GM12891 (cell line): Measurements from ENCODE around the gene OST4.

Experiments used
- POLR2A ChIP-seq: IDR thresholded peaks from 2 replicates; pipeline ENCODE4 v1.6.1; 2011; ENCODE audit warnings: low read depth, low read length, control low read depth
- POLR2AphosphoS5 ChIP-seq: IDR thresholded peaks from 2 replicates; pipeline ENCODE4 v1.6.1; 2011; ENCODE audit warnings: low read depth, low read length, control low read depth

DNA sequence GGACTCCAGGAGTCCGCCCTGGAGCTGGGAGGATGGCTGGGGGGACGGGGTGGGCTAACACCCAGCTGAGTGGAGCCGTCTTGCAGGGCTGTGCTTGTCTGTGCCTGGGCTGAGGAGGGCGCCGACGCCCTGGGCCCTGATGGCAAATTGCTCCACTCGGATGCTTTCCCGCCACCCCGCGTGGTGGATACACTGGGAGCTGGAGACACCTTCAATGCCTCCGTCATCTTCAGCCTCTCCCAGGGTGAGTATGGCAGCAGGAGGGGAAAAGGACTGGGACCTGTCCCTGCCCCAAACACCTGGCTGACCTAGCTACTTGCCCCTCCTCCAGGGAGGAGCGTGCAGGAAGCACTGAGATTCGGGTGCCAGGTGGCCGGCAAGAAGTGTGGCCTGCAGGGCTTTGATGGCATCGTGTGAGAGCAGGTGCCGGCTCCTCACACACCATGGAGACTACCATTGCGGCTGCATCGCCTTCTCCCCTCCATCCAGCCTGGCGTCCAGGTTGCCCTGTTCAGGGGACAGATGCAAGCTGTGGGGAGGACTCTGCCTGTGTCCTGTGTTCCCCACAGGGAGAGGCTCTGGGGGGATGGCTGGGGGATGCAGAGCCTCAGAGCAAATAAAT, 28.0 kb upstream of the OST4 start:
- TF ChIP-seq POLR2A (no peak), POLR2AphosphoS5 (no peak)
